BJ (cell line): ENCODE measurements around the gene SPTBN5. TPM values are rescaled to one million over a fixed set of nuclear protein-coding genes. Genes with fewer than 3 reads are reported as not detected.

Experiments used
- CTCF ChIA-PET: fragments of 350-600 bp; formaldehyde crosslinking; extraction: SDS; loops from one replicate; lab custom pipeline; 2021; ENCODE audit warnings: antibody characterized with exemption, inconsistent platforms; lab: Yijun Ruan, JAX
- POLR2A ChIA-PET: fragments of 300-600 bp; sonication (Branson Sonifier 250); formaldehyde crosslinking; extraction: SDS; loops from one replicate; lab custom pipeline; 2021; ENCODE audit warnings: antibody characterized with exemption; lab: Charles Lee
- DNase-seq: peaks from one replicate; pipeline ENCODE4 v3.0.0-alpha.2; 2011; ENCODE audit warnings: low read depth
- H3K27me3 ChIP-seq: 2 replicates; pipeline ENCODE4 v1.6.0; 2011; ENCODE audit warnings: low read length; ENCODE audit not compliant: control insufficient read depth, insufficient read depth
- H3K36me3 ChIP-seq: 2 replicates; pipeline ENCODE4 v1.5.1; 2011; ENCODE audit warnings: low read length; ENCODE audit not compliant: control insufficient read depth, insufficient read depth
- H3K4me3 ChIP-seq: 2 replicates; pipeline ENCODE4 v1.5.1; 2011; ENCODE audit warnings: low read depth, mild to moderate bottlenecking, control low read depth, low read length
- CTCF ChIP-seq: IDR thresholded peaks from 2 replicates; pipeline ENCODE4 v1.5.1; 2011; ENCODE audit warnings: low read depth, mild to moderate bottlenecking, control low read depth, inconsistent platforms, low read length, moderate library complexity; ENCODE audit not compliant: insufficient read depth
- polyA plus RNA-seq: library from polyadenylated mRNA; depleted of rRNA; stranded (reverse); fragments of >200 nt; gene quantifications from 2 replicates; pipeline ENCODE4 v1.2.3, GENCODE V29; 2011

The SPTBN5 gene
- polyA plus RNA-seq, 1 experiment: 0.04 TPM

- Histone ChIP-seq H3K27me3 (no peaks in the 10 kb centered on the region), H3K36me3 (peaks cover 45% of the 10 kb centered on the region), H3K4me3 (no peak overlapping the region)
- no peak for DNase-seq
- no peak for TF ChIP-seq CTCF
- POLR2A ChIA-PET: no interaction called here
- CTCF ChIA-PET: interaction anchor here (3.7 to 5.0 kb wide), 2 partner anchors 11 to 49 kb away, joined by 30 to 36 read pairs; partner anchors contain the start of gene MAPKBP1
These were observed 71.4 kb downstream of the SPTBN5 start for GRCh38 chr15:41822471-41822870.

GRCh38 chr15:41821831-41822230 lies 72.0 kb downstream of the SPTBN5 start:
- no peak overlapping the region for H3K4me3 ChIP-seq

GRCh38 chr15:41820791-41821423 lies 72.9 kb downstream of the SPTBN5 start:
- Histone ChIP-seq H3K36me3 (peaks cover 49% of the 10 kb centered on the region), H3K27me3 (no peaks in the 10 kb centered on the region), H3K4me3 (no peak overlapping the region)
- ChIA-PET CTCF (interaction anchor here (3.7 to 5.0 kb wide), 2 partner anchors 9 to 47 kb away, joined by 30 to 36 read pairs; partner anchors contain the start of gene MAPKBP1), POLR2A (interaction anchor here (0.5 kb wide), 1 partner anchor 10 kb away, joined by 6 read pairs; no protein-coding TSS in a partner anchor)
- TF ChIP-seq CTCF: no peak
- no peak for DNase-seq

More at GRCh38 chr15:41821831-41822230, 72.0 kb downstream of the SPTBN5 start:
- DNase-seq: no peak
- ChIA-PET CTCF (interaction anchor here (3.7 to 5.0 kb wide), 2 partner anchors 10 to 48 kb away, joined by 30 to 36 read pairs; partner anchors contain the start of gene MAPKBP1), POLR2A (no interaction called here)
- TF ChIP-seq CTCF: no peak
- no peaks in the 10 kb centered on the region for H3K27me3 ChIP-seq
- peaks cover 51% of the 10 kb centered on the region for H3K36me3 ChIP-seq

- TF ChIP-seq CTCF: no peak
- Histone ChIP-seq H3K27me3 (no peaks in the 10 kb centered on the region), H3K4me3 (no peak overlapping the region), H3K36me3 (peaks cover 55% of the 10 kb centered on the region)
- no peak for DNase-seq
- ChIA-PET CTCF (interaction anchor here (1.2 to 5.0 kb wide), 3 partner anchors 8 to 46 kb away, joined by 3 to 36 read pairs (median 30); partner anchors contain the start of gene MAPKBP1), POLR2A (no interaction called here)
These were observed 74.3 kb downstream of the SPTBN5 start for GRCh38 chr15:41819455-41820050.

GRCh38 chr15:41817781-41818180 lies 76.1 kb downstream of the SPTBN5 start:
- Histone ChIP-seq H3K4me3 (no peak overlapping the region), H3K27me3 (no peaks in the 10 kb centered on the region), H3K36me3 (peaks cover 51% of the 10 kb centered on the region)
- no peak for DNase-seq
- no peak for TF ChIP-seq CTCF
- ChIA-PET CTCF (interaction anchor here (0.9 to 3.7 kb wide), 3 partner anchors 8 to 44 kb away, joined by 4 to 19 read pairs (median 5); partner anchors contain the start of gene MAPKBP1), POLR2A (no interaction called here)
